Measurements from ENCODE around the gene KDM4B. TPM values are rescaled to one million over a fixed set of nuclear protein-coding genes. Genes with fewer than 3 reads are reported as not detected.
"Not testable (repeated sequence)": the region's sequence is repeated elsewhere in the genome, so short reads cannot be mapped to it uniquely, and the experiment has no call there.

KDM4B gene
- total and polyA plus RNA-seq, 2 of the 8 experiments (the other 6 are each of a cell fraction or from before 2014, with no cell fraction given): 12.0 to 31.9 TPM

GRCh38 chr19:4975601-4976000, 6.7 kb downstream of the KDM4B start:
- not testable (repeated sequence) for H3K36me3 ChIP-seq (ENCODE audit: control insufficient read depth in 2 of 4, insufficient read depth in 4 of 4, low read length in 3 of 4); H2AFZ ChIP-seq (ENCODE audit: low read length); H3K14ac ChIP-seq (ENCODE audit: insufficient read length); H3K9ac ChIP-seq (replicated peaks in 1 of 4; ENCODE audit: extremely low read depth in 1 of 4, low read depth in 3 of 4, low read length in 3 of 4); H2BK20ac ChIP-seq (ENCODE audit: low read length); H4K91ac ChIP-seq (replicated peaks; ENCODE audit: insufficient read length, low read length); H2BK15ac ChIP-seq (ENCODE audit: low read length); H3K9me3 ChIP-seq (ENCODE audit: insufficient read depth in 2 of 2, low read depth in 1 of 2, low read length in 1 of 2); H3K27me3 ChIP-seq (replicated peaks in 1 of 4; ENCODE audit: control insufficient read depth in 3 of 4, extremely low read depth in 1 of 4, insufficient read depth in 3 of 4, low read length in 3 of 4); H3K18ac ChIP-seq (ENCODE audit: extremely low read depth, low read length); H2AK5ac ChIP-seq (ENCODE audit: low read depth, low read length); FAIRE-seq; H3K27ac ChIP-seq (ENCODE audit: low read depth, low read length); H2BK5ac ChIP-seq (ENCODE audit: low read depth, low read length); H3K4me3 ChIP-seq (ENCODE audit: extremely low read depth in 1 of 4, insufficient read depth in 2 of 4, low read depth in 3 of 4, low read length in 4 of 4); H4K5ac ChIP-seq (ENCODE audit: insufficient read length, low read depth, low read length); H3K56ac ChIP-seq (replicated peaks; ENCODE audit: insufficient read length, low read depth, low read length); H3K23me2 ChIP-seq (ENCODE audit: low read depth, low read length); H4K8ac ChIP-seq (ENCODE audit: extremely low read depth, insufficient read depth, low read length); DNase-seq (ENCODE audit: low read depth in 1 of 2, low spot score in 2 of 2); H3K4me2 ChIP-seq (ENCODE audit: insufficient read depth in 1 of 2, low read depth in 2 of 2, low read length in 2 of 2); H3K23ac ChIP-seq (ENCODE audit: insufficient read length); H3K4ac ChIP-seq (replicated peaks; ENCODE audit: insufficient read length, low read depth, low read length); H2BK12ac ChIP-seq (ENCODE audit: low read depth, low read length); H2BK120ac ChIP-seq (replicated peaks; ENCODE audit: low read depth, low read length)
- POLR2A ChIA-PET (ENCODE audit: partially characterized antibody): interaction anchor here (0.6 to 1.6 kb wide), 7 partner anchors 11 to 562 kb away, joined by 3 read pairs; no protein-coding TSS in a partner anchor
- Histone ChIP-seq H3K79me2 (ENCODE audit: control insufficient read depth in 1 of 2, insufficient read depth in 2 of 2, low read length in 2 of 2) (peaks cover 10 to 74% of the 10 kb centered on the region in 2 experiments; a peak in 3 of 4 replicates), H3K79me1 (ENCODE audit: low read depth, low read length) (peaks cover 24% of the 10 kb centered on the region), H3K4me1 (replicated peaks in 1 of 4; ENCODE audit: control insufficient read depth in 3 of 4, insufficient read depth in 4 of 4, low read length in 3 of 4) (peaks cover 0 to 18% (median 10%) of the 10 kb centered on the region in 4 experiments; a peak in 6 of 7 replicates), H4K20me1 (replicated peaks in 1 of 2; ENCODE audit: control insufficient read depth in 1 of 2, insufficient read depth in 2 of 2, low read length in 2 of 2) (peaks cover 15 to 21% of the 10 kb centered on the region in 2 experiments)
- CTCF ChIA-PET (ENCODE audit: partially characterized antibody): interaction anchor here (0.6 to 2.6 kb wide), 16 partner anchors 10 to 564 kb away, joined by 3 to 18 read pairs (median 4); no protein-coding TSS in a partner anchor
- 93% methylated on average over 13 of the region's 13 CpGs; no CpG with 5 or more reads in 1 of the 2 experiments for WGBS, 2 experiments (ENCODE audit: extremely low coverage in 1 of 2, insufficient coverage in 1 of 2, insufficient read length in 1 of 2, insufficient replicate concordance in 2 of 2, low coverage in 1 of 2, low lambda C conversion rate in 2 of 2, missing lambda C conversion rate in 1 of 2)
